BLaER1 treated with 17β-estradiol and CSF1 and Interleukin-3, amounts not matched to agents 10 nM and 100 nM (cell line): Measurements from ENCODE around the gene CD22.
A peak's percentile ranks its signal among the peaks of the same experiment; 100 is the strongest.

Experiments used
- H3K27ac ChIP-seq, 11 experiments: shearing (Covaris generic); formaldehyde crosslinking; 2 replicates each; pipeline ENCODE4 v1.8.1; 2022
- H3K27me3 ChIP-seq, 11 experiments: shearing (Covaris generic); formaldehyde crosslinking; 2 replicates each; pipeline ENCODE4 v1.8.1; 2022
- H3K36me3 ChIP-seq, 11 experiments: shearing (Covaris generic); formaldehyde crosslinking; 2 replicates each; pipeline ENCODE4 v1.8.1; 2022
- H3K4me1 ChIP-seq, 10 experiments: shearing (Covaris generic); formaldehyde crosslinking; 2 replicates each; pipeline ENCODE4 v1.8.1; 2022
- H3K4me2 ChIP-seq, 11 experiments: shearing (Covaris generic); formaldehyde crosslinking; 2 replicates each; pipeline ENCODE4 v1.8.1; 2022
- H3K4me3 ChIP-seq, 10 experiments: shearing (Covaris generic); formaldehyde crosslinking; 2 replicates each; pipeline ENCODE4 v1.8.1; 2022
- H3K9ac ChIP-seq, 11 experiments: shearing (Covaris generic); formaldehyde crosslinking; 2 replicates each; pipeline ENCODE4 v1.8.1; 2022
- H3K9me3 ChIP-seq, 11 experiments: shearing (Covaris generic); formaldehyde crosslinking; replicated peaks in 1 of 11; 2 replicates each; pipeline ENCODE4 v1.8.1; 2022
- H4K20me1 ChIP-seq, 11 experiments: shearing (Covaris generic); formaldehyde crosslinking; 2 replicates each; pipeline ENCODE4 v1.8.1; 2022
- Cebpa-rat ChIP-seq, 11 experiments: shearing (Covaris generic); IDR thresholded peaks; 2 replicates each; pipeline ENCODE4 v1.8.1; 2022

Gene CD22

GRCh38 chr19:35327642-35328041 is 1.3 kb upstream of the CD22 start:
- Histone ChIP-seq H4K20me1 (peaks cover 0 to 24% (median 0%) of the 10 kb centered on the region in 11 experiments; a peak in 3 of 22 replicates), H3K9ac (peak overlapping the region in 2 of 11 experiments; percentile 72 to 86; a peak in 1 of 22 replicates), H3K4me2 (peak overlapping the region; percentile 74 to 98 (median 93)), H3K27me3 (no peaks in the 10 kb centered on the region), H3K4me3 (no peak overlapping the region), H3K36me3 (peaks cover 0 to 9% (median 0%) of the 10 kb centered on the region in 11 experiments; a peak in 1 of 22 replicates), H3K4me1 (peaks cover 78 to 97% (median 87%) of the 10 kb centered on the region in 10 experiments), H3K9me3 (peaks cover 0 to under 1% (median 0%) of the 10 kb centered on the region in 11 experiments; a peak in 2 of 22 replicates), H3K27ac (peak overlapping the region in 9 of 11 experiments; percentile 47 to 84 (median 72); a peak in 15 of 22 replicates)
- no peak for TF ChIP-seq Cebpa-rat (IDR thresholded peaks at IDR 0.05)

GRCh38 chr19:35329323-35329722 is 336 bp downstream of the CD22 start:
- Histone ChIP-seq H3K9ac (peak overlapping the region; percentile 52 to 86 (median 75); a peak in 21 of 22 replicates), H3K27ac (peak overlapping the region in 9 of 11 experiments; percentile 47 to 84 (median 72); a peak in 18 of 22 replicates), H3K36me3 (peaks cover 0 to 26% (median 10%) of the 10 kb centered on the region in 11 experiments; a peak in 13 of 22 replicates), H4K20me1 (peaks cover 0 to 41% (median 0%) of the 10 kb centered on the region in 11 experiments; a peak in 4 of 22 replicates), H3K9me3 (no peaks in the 10 kb centered on the region), H3K4me2 (peak overlapping the region; percentile 74 to 98 (median 93)), H3K27me3 (no peaks in the 10 kb centered on the region), H3K4me1 (peaks cover 77 to 97% (median 87%) of the 10 kb centered on the region in 10 experiments), H3K4me3 (peak overlapping the region; percentile 41 to 87 (median 68))
- no peak for TF ChIP-seq Cebpa-rat (IDR thresholded peaks at IDR 0.05)

DNA sequence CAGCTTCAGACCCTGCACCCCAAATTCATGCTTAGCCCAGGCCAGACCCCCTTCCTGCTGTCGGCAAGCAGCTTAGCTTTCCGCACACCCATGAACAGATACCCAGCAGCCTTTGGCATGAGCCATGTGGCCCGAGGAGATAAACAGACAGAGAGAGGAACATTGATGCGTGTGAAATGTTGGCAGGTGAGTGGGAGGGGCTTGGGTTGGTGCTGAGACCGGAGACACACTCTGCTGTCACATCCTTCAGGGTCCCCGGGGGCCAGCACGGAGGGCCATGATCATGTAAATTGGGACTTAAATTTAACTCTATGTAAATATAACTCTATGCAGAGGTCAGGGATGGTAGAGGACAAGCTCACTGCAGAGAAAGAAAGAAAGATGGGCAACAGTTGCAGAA is 1.5 kb downstream of the CD22 start:
- H3K9ac ChIP-seq, result peak overlapping the region in 9 of 11 experiments; percentile 58 to 86 (median 77); a peak in 19 of 22 replicates
- peak overlapping the region; percentile 74 to 98 (median 93) for H3K4me2 ChIP-seq
- H3K4me3 ChIP-seq, result peak overlapping the region; percentile 41 to 87 (median 68)
- H3K9me3 ChIP-seq, result no peaks in the 10 kb centered on the region
- H3K36me3 ChIP-seq, result peaks cover 0 to 37% (median 19%) of the 10 kb centered on the region in 11 experiments; a peak in 14 of 22 replicates
- TF ChIP-seq Cebpa-rat (IDR thresholded peaks at IDR 0.05), result no peak
- H3K4me1 ChIP-seq, result peaks cover 71 to 97% (median 92%) of the 10 kb centered on the region in 10 experiments
- H4K20me1 ChIP-seq, result peaks cover 0 to 43% (median 0%) of the 10 kb centered on the region in 11 experiments; a peak in 4 of 22 replicates
- peak overlapping the region in 8 of 11 experiments; percentile 65 to 84 (median 73); a peak in 16 of 22 replicates for H3K27ac ChIP-seq
- no peaks in the 10 kb centered on the region for H3K27me3 ChIP-seq

- Histone ChIP-seq H3K4me1 (peaks cover 71 to 100% (median 100%) of the 10 kb centered on the region in 10 experiments), H3K4me2 (peak overlapping the region; percentile 74 to 98 (median 93)), H3K4me3 (peak overlapping the region; percentile 20 to 87 (median 68); a peak in 19 of 20 replicates), H3K36me3 (peaks cover 5 to 49% (median 32%) of the 10 kb centered on the region in 11 experiments; a peak in 19 of 22 replicates), H3K27ac (peak overlapping the region in 8 of 11 experiments; percentile 65 to 84 (median 73); a peak in 16 of 22 replicates), H3K27me3 (no peaks in the 10 kb centered on the region), H4K20me1 (peaks cover 0 to 54% (median 0%) of the 10 kb centered on the region in 11 experiments; a peak in 6 of 22 replicates), H3K9ac (peak overlapping the region in 10 of 11 experiments; percentile 29 to 86 (median 74); a peak in 20 of 22 replicates), H3K9me3 (no peaks in the 10 kb centered on the region)
- no peak for TF ChIP-seq Cebpa-rat (IDR thresholded peaks at IDR 0.05)
Observed at GRCh38 chr19:35331551-35332214, 2.7 kb downstream of the CD22 start.

GRCh38 chr19:35332817-35333216 is 3.8 kb downstream of the CD22 start:
- peak overlapping the region; percentile 74 to 98 (median 93) for H3K4me2 ChIP-seq
- H3K36me3 ChIP-seq, result peaks cover 6 to 61% (median 42%) of the 10 kb centered on the region in 11 experiments; a peak in 19 of 22 replicates
- no peak for TF ChIP-seq Cebpa-rat (IDR thresholded peaks at IDR 0.05)
- H3K4me3 ChIP-seq, result peak overlapping the region; percentile 8 to 87 (median 68); a peak in 19 of 20 replicates
- peaks cover 76 to 100% (median 100%) of the 10 kb centered on the region in 10 experiments for H3K4me1 ChIP-seq
- no peaks in the 10 kb centered on the region for H3K9me3 ChIP-seq
- peaks cover 0 to 62% (median 0%) of the 10 kb centered on the region in 11 experiments; a peak in 6 of 22 replicates for H4K20me1 ChIP-seq
- peak overlapping the region in 9 of 11 experiments; percentile 34 to 86 (median 75); a peak in 18 of 22 replicates for H3K9ac ChIP-seq
- no peaks in the 10 kb centered on the region for H3K27me3 ChIP-seq
- peak overlapping the region in 9 of 11 experiments; percentile 6 to 84 (median 67); a peak in 14 of 22 replicates for H3K27ac ChIP-seq

GRCh38 chr19:35334144-35334753 is 5.3 kb downstream of the CD22 start:
- peaks cover 66 to 100% (median 97%) of the 10 kb centered on the region in 10 experiments for H3K4me1 ChIP-seq
- H3K36me3 ChIP-seq, result peaks cover 6 to 75% (median 52%) of the 10 kb centered on the region in 11 experiments; a peak in 19 of 22 replicates
- H4K20me1 ChIP-seq, result peaks cover 0 to 67% (median 0%) of the 10 kb centered on the region in 11 experiments; a peak in 6 of 22 replicates
- no peaks in the 10 kb centered on the region for H3K27me3 ChIP-seq
- H3K4me3 ChIP-seq, result peak overlapping the region in 1 of 10 experiments; percentile 78; a peak in 3 of 20 replicates
- H3K9me3 ChIP-seq, result no peaks in the 10 kb centered on the region
- peak overlapping the region; percentile 74 to 98 (median 93); a peak in 21 of 22 replicates for H3K4me2 ChIP-seq
- TF ChIP-seq Cebpa-rat (IDR thresholded peaks at IDR 0.05), result no peak
- peak overlapping the region in 6 of 11 experiments; percentile 34 to 84 (median 78); a peak in 10 of 22 replicates for H3K27ac ChIP-seq
- H3K9ac ChIP-seq, result peak overlapping the region in 4 of 11 experiments; percentile 77 to 86 (median 84); a peak in 9 of 22 replicates

- H3K36me3 ChIP-seq, result peaks cover 6 to 96% (median 66%) of the 10 kb centered on the region in 11 experiments; a peak in 19 of 22 replicates
- H3K4me2 ChIP-seq, result peak overlapping the region in 9 of 11 experiments; percentile 46 to 98 (median 83); a peak in 15 of 22 replicates
- no peak overlapping the region for H3K4me3 ChIP-seq
- peaks cover 0 to 57% (median 0%) of the 10 kb centered on the region in 11 experiments; a peak in 6 of 22 replicates for H4K20me1 ChIP-seq
- peak overlapping the region in 4 of 11 experiments; percentile 27 to 82 (median 37); a peak in 4 of 22 replicates for H3K27ac ChIP-seq
- H3K27me3 ChIP-seq, result no peaks in the 10 kb centered on the region
- H3K4me1 ChIP-seq, result peaks cover 66 to 100% (median 97%) of the 10 kb centered on the region in 10 experiments
- no peak for TF ChIP-seq Cebpa-rat (IDR thresholded peaks at IDR 0.05)
- no peaks in the 10 kb centered on the region for H3K9me3 ChIP-seq
- H3K9ac ChIP-seq, result 0 out of 22 replicates have a peak overlapping the region, but pooled peaks of 1 of the 11 experiments have one; percentile 30
Observed at GRCh38 chr19:35336166-35336955, 7.4 kb downstream of the CD22 start.
